H1 (cell line): ENCODE measurements around the gene NDUFB4. TPM values are rescaled to one million over a fixed set of nuclear protein-coding genes. Genes with fewer than 3 reads are reported as not detected.

Source experiments
- ATF3 ChIP-seq: IDR thresholded peaks from 2 replicates; pipeline ENCODE4 v1.6.1; 2011; ENCODE audit warnings: low read depth, mild to moderate bottlenecking, low read length; ENCODE audit not compliant: insufficient read depth
- CHD7 ChIP-seq: fragments of 300-600 bp; sonication (generic); IDR thresholded peaks from 2 replicates; pipeline ENCODE4 v1.7.1; 2012; ENCODE audit warnings: low read length, moderate library complexity, mild to moderate bottlenecking, inconsistent platforms; ENCODE audit not compliant: insufficient replicate concordance
- SIX5 ChIP-seq: IDR thresholded peaks from 2 replicates; pipeline ENCODE4 v1.6.1; 2011; ENCODE audit warnings: mild to moderate bottlenecking, low read depth, low read length
- SP4 ChIP-seq: IDR thresholded peaks from 2 replicates; pipeline ENCODE4 v1.6.1; 2012; ENCODE audit warnings: low read length, inconsistent platforms
- USF2 ChIP-seq: IDR thresholded peaks from 2 replicates; pipeline ENCODE4 v1.6.1; 2011; ENCODE audit warnings: low read length, improper control_type of control experiment
- polyA plus RNA-seq, 7 experiments: library from polyadenylated mRNA; depleted of rRNA in 3 of 7; stranded (reverse) in 5 of 7; unstranded in 2 of 7; fragments of >200 nt in 5 of 7; fragments of 200-250 nt in 2 of 7; gene quantifications; 1 replicate in 5 of 7; 2 replicates in 1 of 7; 4 replicates in 1 of 7; pipeline versions ENCODE4 v1.2.1 to v1.2.3, GENCODE V29; 2011 to 2013; ENCODE audit warnings: missing spikeins in 2 of 7, mixed read lengths in 2 of 7
- total RNA-seq: library from RNA; stranded (reverse); fragmentation: NEBNext Ultra II Directional; extraction: Animal tissue kit (Norgen Biotek cat#: 25700); gene quantifications from 2 replicates; pipeline ENCODE4 v1.2.1, GENCODE V29; 2021

The NDUFB4 gene
- total and polyA plus RNA-seq, 2 of the 8 experiments (the other 6 are each of a cell fraction or from before 2014, with no cell fraction given), result 184 to 382 TPM

- TF ChIP-seq CHD7 (no peak), SP4 (no peak), SIX5 (no peak), USF2 (no peak), ATF3 (no peak)
Measured at GRCh38 chr3:120563356-120564022, 32.6 kb upstream of the NDUFB4 start (continued).
